Coronary artery (tissue), 2 donors: ENCODE measurements around the gene ZNF17.

Experiments used
- DNase-seq: peaks from one replicate; pipeline ENCODE4 v3.0.0-alpha.2; 2017; ENCODE audit warnings: low spot score
- H3K27ac ChIP-seq, 2 donors: fragments of 200-600 bp; sonication (generic); one replicate each; pipeline ENCODE4 v1.5.1; 2016 to 2019
- H3K4me3 ChIP-seq: fragments of 200-600 bp; sonication (generic); 2 replicates; pipeline ENCODE4 v1.5.1; 2016; ENCODE audit warnings: mild to moderate bottlenecking, moderate library complexity
- TF ChIP-seq, protein P1 (sequence below): fragments of 200-600 bp; sonication (generic); IDR thresholded peaks from one replicate; pipeline ENCODE4 v1.5.1; 2019; ENCODE audit warnings: antibody characterized with exemption

ZNF17 gene

GRCh38 chr19:57376151-57376550 lies 34.8 kb upstream of the ZNF17 start:
- Histone ChIP-seq H3K4me3 (no peak overlapping the region), H3K27ac (no peak overlapping the region)
- no peak for DNase-seq
- TF ChIP-seq, protein P1, sequence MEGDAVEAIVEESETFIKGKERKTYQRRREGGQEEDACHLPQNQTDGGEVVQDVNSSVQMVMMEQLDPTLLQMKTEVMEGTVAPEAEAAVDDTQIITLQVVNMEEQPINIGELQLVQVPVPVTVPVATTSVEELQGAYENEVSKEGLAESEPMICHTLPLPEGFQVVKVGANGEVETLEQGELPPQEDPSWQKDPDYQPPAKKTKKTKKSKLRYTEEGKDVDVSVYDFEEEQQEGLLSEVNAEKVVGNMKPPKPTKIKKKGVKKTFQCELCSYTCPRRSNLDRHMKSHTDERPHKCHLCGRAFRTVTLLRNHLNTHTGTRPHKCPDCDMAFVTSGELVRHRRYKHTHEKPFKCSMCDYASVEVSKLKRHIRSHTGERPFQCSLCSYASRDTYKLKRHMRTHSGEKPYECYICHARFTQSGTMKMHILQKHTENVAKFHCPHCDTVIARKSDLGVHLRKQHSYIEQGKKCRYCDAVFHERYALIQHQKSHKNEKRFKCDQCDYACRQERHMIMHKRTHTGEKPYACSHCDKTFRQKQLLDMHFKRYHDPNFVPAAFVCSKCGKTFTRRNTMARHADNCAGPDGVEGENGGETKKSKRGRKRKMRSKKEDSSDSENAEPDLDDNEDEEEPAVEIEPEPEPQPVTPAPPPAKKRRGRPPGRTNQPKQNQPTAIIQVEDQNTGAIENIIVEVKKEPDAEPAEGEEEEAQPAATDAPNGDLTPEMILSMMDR = no peak

- H3K27ac ChIP-seq = no peak overlapping the region
- H3K4me3 ChIP-seq = no peak overlapping the region
- TF ChIP-seq, protein P1 = no peak
- no peak for DNase-seq
These were observed 33.3 kb upstream of the ZNF17 start for GRCh38 chr19:57377498-57378146.

GRCh38 chr19:57380923-57381322 lies 30.0 kb upstream of the ZNF17 start:
- DNase-seq = no peak
- TF ChIP-seq, protein P1 = no peak
- H3K4me3 ChIP-seq = no peak overlapping the region
- H3K27ac ChIP-seq = no peak overlapping the region

DNA sequence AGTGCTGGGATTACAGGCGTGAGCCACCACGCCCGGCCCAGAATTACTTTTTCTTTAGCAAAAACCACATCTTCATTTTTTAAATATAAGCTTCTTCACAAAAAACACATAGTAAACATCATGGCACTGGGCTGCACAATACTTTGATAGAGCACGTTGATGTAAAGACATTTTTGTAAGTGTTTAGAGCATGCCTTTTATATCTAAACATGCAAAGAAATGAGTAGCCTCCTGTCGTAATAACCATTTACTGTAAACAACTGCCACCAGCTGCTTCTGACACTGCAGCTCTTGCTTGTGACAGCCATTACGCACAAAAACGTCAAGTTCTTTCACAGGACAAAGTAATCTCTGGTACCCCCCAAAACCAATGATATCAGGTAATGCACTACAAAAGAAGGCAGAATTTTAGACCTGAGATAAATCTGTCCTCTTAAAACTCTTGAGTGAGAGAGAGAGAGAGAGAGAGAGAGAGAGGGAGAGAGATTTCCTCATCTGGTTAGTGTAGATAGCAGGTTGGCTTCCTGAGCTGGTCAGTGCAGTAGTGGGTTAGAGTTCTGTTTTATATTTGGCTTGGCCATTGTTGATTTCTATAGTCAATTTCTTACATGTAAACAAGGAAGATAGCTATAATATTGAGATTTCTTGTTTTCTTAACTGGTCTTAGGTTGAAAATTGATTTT lies 28.0 kb upstream of the ZNF17 start:
- no peak overlapping the region for H3K27ac ChIP-seq
- H3K4me3 ChIP-seq = no peak overlapping the region
- TF ChIP-seq, protein P1 = no peak
- DNase-seq = no peak

- no peak for DNase-seq
- TF ChIP-seq, protein P1 = no peak
- Histone ChIP-seq H3K27ac (peak overlapping the region; percentile 94 to 95), H3K4me3 (peak overlapping the region; percentile 89)
These were observed 21.7 kb upstream of the ZNF17 start for GRCh38 chr19:57389194-57389729.

DNA sequence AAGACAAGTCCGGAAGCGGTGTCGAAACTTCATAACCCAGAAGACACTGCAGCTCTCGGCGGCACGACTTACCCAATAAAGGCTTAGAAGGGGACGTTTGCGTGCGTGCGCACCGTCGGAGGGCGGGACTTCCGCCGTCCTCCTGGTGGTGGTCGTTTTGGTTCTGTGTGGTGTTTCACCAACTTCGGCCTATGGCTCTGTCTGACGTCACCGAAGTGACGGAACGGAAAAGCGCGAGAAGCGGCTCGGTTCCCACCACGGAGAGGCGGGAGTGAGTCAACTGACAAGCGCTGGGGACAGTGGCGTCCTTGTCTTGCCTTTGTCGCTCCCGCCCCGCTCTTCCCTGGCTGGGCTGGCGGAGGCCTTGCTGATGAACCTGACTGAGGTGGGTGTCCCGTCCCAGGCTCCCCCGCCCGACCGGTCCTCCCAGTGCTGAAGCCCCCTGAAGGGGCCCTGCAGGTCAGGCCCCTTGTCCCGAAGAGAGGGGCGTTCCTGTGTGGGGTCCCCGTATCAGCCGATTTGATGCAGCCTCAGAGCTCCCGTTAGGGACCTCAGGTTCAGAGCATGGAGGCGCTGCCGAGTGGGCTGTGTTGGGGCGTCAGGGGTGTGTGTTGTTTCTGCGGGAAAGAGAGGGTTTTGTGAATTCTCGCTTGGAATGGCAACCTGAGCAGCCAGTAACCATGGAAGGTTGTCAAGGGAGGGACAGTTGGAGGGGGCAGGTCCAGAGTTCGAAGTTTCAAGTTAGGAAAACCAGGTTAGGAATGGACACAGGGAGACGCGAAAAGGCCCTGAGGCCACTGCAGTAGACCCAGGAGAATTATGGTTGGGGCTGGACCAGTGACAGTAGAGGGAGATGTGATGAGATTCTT lies 21.0 kb upstream of the ZNF17 start, which contains the start of gene ZNF548:
Gene ZNF548, plus strand, starts transcription at position 125 of the 869 bp plus-strand sequence. Its CDS starts 246 bp downstream, at position 371.
- peak; percentile 100 for DNase-seq
- TF ChIP-seq, protein P1 = no peak
- Histone ChIP-seq H3K4me3 (peak within 1 kb of the TSS; percentile 89), H3K27ac (peak within 1 kb of the TSS; percentile 94 to 95)
